ENCODE results near the gene ANKFN1. TPM values are rescaled to one million over a fixed set of nuclear protein-coding genes. Genes with fewer than 3 reads are reported as not detected.

Gene ANKFN1
- total and polyA plus RNA-seq, 2 donors, result 0.57 to 0.71 TPM

- no peak for DNase-seq (ENCODE audit: low read depth in 6 of 9, low spot score in 9 of 9)
- no peaks in the 10 kb centered on the region for H3K36me3 ChIP-seq (ENCODE audit: control insufficient read depth in 2 of 2, insufficient read depth in 2 of 2, low read length in 1 of 2)
- H3K4me3 ChIP-seq (ENCODE audit: low read length in 2 of 2), result no peak overlapping the region
- 80% methylated on average over 7 of the region's 7 CpGs for WGBS
- H3K27me3 ChIP-seq (ENCODE audit: control insufficient read depth in 2 of 2, insufficient read depth in 1 of 2, low read length in 1 of 2), result no peaks in the 10 kb centered on the region
- no peak overlapping the region for H3K27ac ChIP-seq (ENCODE audit: low read depth in 1 of 2, low read length in 1 of 2)
- H3K9me3 ChIP-seq (ENCODE audit: control insufficient read depth in 2 of 2, insufficient read depth in 1 of 2, low read length in 1 of 2), result no peaks in the 10 kb centered on the region
- peaks cover 0 to 8% of the 10 kb centered on the region in 2 donors for H3K4me1 ChIP-seq (ENCODE audit: control insufficient read depth in 2 of 2, insufficient read depth in 2 of 2, low read length in 2 of 2)
Measured at GRCh38 chr17:56320443-56320842, 167.2 kb downstream of the ANKFN1 start.

DNA sequence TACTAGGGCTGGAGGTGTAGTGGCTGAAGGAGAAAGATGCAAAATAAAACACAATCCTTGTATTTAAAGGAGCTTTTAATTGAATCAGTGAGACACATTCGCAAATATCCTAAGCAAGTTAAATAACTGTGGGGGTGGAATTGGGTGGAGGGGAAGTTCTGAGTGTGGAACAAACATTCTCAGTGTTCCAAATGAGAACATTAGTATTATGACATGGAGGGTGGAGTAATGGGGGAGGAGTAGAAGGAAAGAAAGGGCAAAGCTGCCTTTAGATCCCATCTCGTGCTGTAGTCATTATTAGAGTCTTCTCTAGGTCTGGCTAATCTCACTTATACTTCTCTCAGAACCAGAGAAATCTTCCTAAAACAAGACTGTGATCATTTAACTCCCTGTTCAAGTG is 169.7 kb downstream of the ANKFN1 start:
- Histone ChIP-seq H3K4me3 (ENCODE audit: low read length in 2 of 2) (no peak overlapping the region), H3K4me1 (ENCODE audit: control insufficient read depth in 2 of 2, insufficient read depth in 2 of 2, low read length in 2 of 2) (peaks cover 0 to 3% of the 10 kb centered on the region in 2 donors), H3K36me3 (ENCODE audit: control insufficient read depth in 2 of 2, insufficient read depth in 2 of 2, low read length in 1 of 2) (no peaks in the 10 kb centered on the region), H3K27me3 (ENCODE audit: control insufficient read depth in 2 of 2, insufficient read depth in 1 of 2, low read length in 1 of 2) (no peaks in the 10 kb centered on the region), H3K9me3 (ENCODE audit: control insufficient read depth in 2 of 2, insufficient read depth in 1 of 2, low read length in 1 of 2) (no peaks in the 10 kb centered on the region), H3K27ac (ENCODE audit: low read depth in 1 of 2, low read length in 1 of 2) (no peak overlapping the region)
- no peak for DNase-seq (ENCODE audit: low read depth in 6 of 9, low spot score in 9 of 9)
- 93% methylated on average over 2 of the region's 2 CpGs for WGBS

DNA sequence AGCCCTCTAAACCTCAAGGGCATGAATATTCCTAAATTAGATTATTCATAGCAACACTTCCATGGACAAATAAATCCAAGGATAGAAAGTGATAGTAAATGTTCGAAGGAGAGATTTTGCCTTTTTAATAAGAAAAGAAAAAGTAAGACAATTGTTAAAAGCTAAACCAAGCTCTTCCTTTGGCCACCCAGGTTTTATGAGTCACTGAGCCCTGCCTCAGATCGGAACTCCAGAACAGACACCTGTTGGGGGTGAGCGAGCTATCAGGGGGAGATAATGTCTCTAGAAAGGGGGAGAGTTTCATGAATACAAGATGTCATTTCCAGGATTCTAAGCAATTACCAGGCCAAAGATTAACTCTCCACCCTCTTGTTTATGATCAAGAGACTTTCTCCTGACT is 171.4 kb downstream of the ANKFN1 start:
- H3K27ac ChIP-seq (ENCODE audit: low read depth in 1 of 2, low read length in 1 of 2), result no peak overlapping the region
- H3K36me3 ChIP-seq (ENCODE audit: control insufficient read depth in 2 of 2, insufficient read depth in 2 of 2, low read length in 1 of 2), result no peaks in the 10 kb centered on the region
- H3K27me3 ChIP-seq (ENCODE audit: control insufficient read depth in 2 of 2, insufficient read depth in 1 of 2, low read length in 1 of 2), result no peaks in the 10 kb centered on the region
- WGBS, result 92% methylated on average over 3 of the region's 3 CpGs
- H3K4me1 ChIP-seq (ENCODE audit: control insufficient read depth in 2 of 2, insufficient read depth in 2 of 2, low read length in 2 of 2), result no peaks in the 10 kb centered on the region
- DNase-seq (ENCODE audit: low read depth in 6 of 9, low spot score in 9 of 9), result no peak
- no peak overlapping the region for H3K4me3 ChIP-seq (ENCODE audit: low read length in 2 of 2)
- no peaks in the 10 kb centered on the region for H3K9me3 ChIP-seq (ENCODE audit: control insufficient read depth in 2 of 2, insufficient read depth in 1 of 2, low read length in 1 of 2)

- Histone ChIP-seq H3K27ac (ENCODE audit: low read depth in 1 of 2, low read length in 1 of 2) (no peak overlapping the region), H3K9me3 (ENCODE audit: control insufficient read depth in 2 of 2, insufficient read depth in 1 of 2, low read length in 1 of 2) (no peaks in the 10 kb centered on the region), H3K4me1 (ENCODE audit: control insufficient read depth in 2 of 2, insufficient read depth in 2 of 2, low read length in 2 of 2) (no peaks in the 10 kb centered on the region), H3K27me3 (ENCODE audit: control insufficient read depth in 2 of 2, insufficient read depth in 1 of 2, low read length in 1 of 2) (no peaks in the 10 kb centered on the region), H3K4me3 (ENCODE audit: low read length in 2 of 2) (no peak overlapping the region), H3K36me3 (ENCODE audit: control insufficient read depth in 2 of 2, insufficient read depth in 2 of 2, low read length in 1 of 2) (no peaks in the 10 kb centered on the region)
- DNase-seq (ENCODE audit: low read depth in 6 of 9, low spot score in 9 of 9), result no peak
- WGBS, result 93% methylated on average over 13 of the region's 13 CpGs
Measured at GRCh38 chr17:56325313-56326000, 172.2 kb downstream of the ANKFN1 start.

- Histone ChIP-seq H3K36me3 (ENCODE audit: control insufficient read depth in 2 of 2, insufficient read depth in 2 of 2, low read length in 1 of 2) (no peaks in the 10 kb centered on the region), H3K4me1 (ENCODE audit: control insufficient read depth in 2 of 2, insufficient read depth in 2 of 2, low read length in 2 of 2) (no peaks in the 10 kb centered on the region), H3K27ac (ENCODE audit: low read depth in 1 of 2, low read length in 1 of 2) (no peak overlapping the region), H3K9me3 (ENCODE audit: control insufficient read depth in 2 of 2, insufficient read depth in 1 of 2, low read length in 1 of 2) (no peaks in the 10 kb centered on the region), H3K27me3 (ENCODE audit: control insufficient read depth in 2 of 2, insufficient read depth in 1 of 2, low read length in 1 of 2) (no peaks in the 10 kb centered on the region), H3K4me3 (ENCODE audit: low read length in 2 of 2) (no peak overlapping the region)
- no peak for DNase-seq (ENCODE audit: low read depth in 6 of 9, low spot score in 9 of 9)
- WGBS, result 89% methylated on average over 5 of the region's 5 CpGs
Measured at GRCh38 chr17:56326001-56326359, 172.7 kb downstream of the ANKFN1 start.

DNA sequence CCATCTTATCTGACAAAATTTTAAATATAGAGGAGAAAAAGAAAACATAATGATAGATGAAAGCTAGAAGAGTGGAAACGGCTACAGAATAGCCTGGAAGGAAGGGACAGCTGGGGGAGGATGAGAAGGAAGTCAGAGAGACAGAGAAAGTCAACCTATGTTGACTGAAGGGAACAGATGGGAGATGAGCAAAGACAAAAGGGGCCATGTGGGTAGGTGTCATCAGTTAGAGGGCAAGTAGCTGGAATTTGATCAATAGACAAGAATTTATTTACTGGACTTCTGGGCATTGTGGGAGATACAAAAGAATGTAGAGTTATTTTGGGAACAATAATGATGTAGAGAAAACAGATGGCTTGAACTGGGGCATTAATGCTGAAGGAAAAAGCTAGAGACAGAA is 194.4 kb downstream of the ANKFN1 start:
- no peak overlapping the region for H3K4me3 ChIP-seq (ENCODE audit: low read length in 2 of 2)
- H3K36me3 ChIP-seq (ENCODE audit: control insufficient read depth in 2 of 2, insufficient read depth in 2 of 2, low read length in 1 of 2), result no peaks in the 10 kb centered on the region
- no peaks in the 10 kb centered on the region for H3K27me3 ChIP-seq (ENCODE audit: control insufficient read depth in 2 of 2, insufficient read depth in 1 of 2, low read length in 1 of 2)
- H3K9me3 ChIP-seq (ENCODE audit: control insufficient read depth in 2 of 2, insufficient read depth in 1 of 2, low read length in 1 of 2), result no peaks in the 10 kb centered on the region
- 92% methylated on average over 1 of the region's 1 CpG for WGBS
- no peak overlapping the region for H3K27ac ChIP-seq (ENCODE audit: low read depth in 1 of 2, low read length in 1 of 2)
- no peak for DNase-seq (ENCODE audit: low read depth in 6 of 9, low spot score in 9 of 9)
- H3K4me1 ChIP-seq (ENCODE audit: control insufficient read depth in 2 of 2, insufficient read depth in 2 of 2, low read length in 2 of 2), result no peaks in the 10 kb centered on the region

- H3K36me3 ChIP-seq (ENCODE audit: control insufficient read depth in 2 of 2, insufficient read depth in 2 of 2, low read length in 1 of 2), result no peaks in the 10 kb centered on the region
- no peak overlapping the region for H3K4me3 ChIP-seq (ENCODE audit: low read length in 2 of 2)
- no peaks in the 10 kb centered on the region for H3K4me1 ChIP-seq (ENCODE audit: control insufficient read depth in 2 of 2, insufficient read depth in 2 of 2, low read length in 2 of 2)
- DNase-seq (ENCODE audit: low read depth in 6 of 9, low spot score in 9 of 9), result no peak
- no peak overlapping the region for H3K27ac ChIP-seq (ENCODE audit: low read depth in 1 of 2, low read length in 1 of 2)
- no peaks in the 10 kb centered on the region for H3K9me3 ChIP-seq (ENCODE audit: control insufficient read depth in 2 of 2, insufficient read depth in 1 of 2, low read length in 1 of 2)
- no peaks in the 10 kb centered on the region for H3K27me3 ChIP-seq (ENCODE audit: control insufficient read depth in 2 of 2, insufficient read depth in 1 of 2, low read length in 1 of 2)
- WGBS, result 86% methylated on average over 8 of the region's 8 CpGs
Measured at GRCh38 chr17:56350592-56350991, 197.3 kb downstream of the ANKFN1 start.

GRCh38 chr17:56351675-56352074 is 198.4 kb downstream of the ANKFN1 start:
- Histone ChIP-seq H3K4me3 (ENCODE audit: low read length in 2 of 2) (no peak overlapping the region), H3K9me3 (ENCODE audit: control insufficient read depth in 2 of 2, insufficient read depth in 1 of 2, low read length in 1 of 2) (no peaks in the 10 kb centered on the region), H3K27me3 (ENCODE audit: control insufficient read depth in 2 of 2, insufficient read depth in 1 of 2, low read length in 1 of 2) (no peaks in the 10 kb centered on the region), H3K4me1 (ENCODE audit: control insufficient read depth in 2 of 2, insufficient read depth in 2 of 2, low read length in 2 of 2) (no peaks in the 10 kb centered on the region), H3K36me3 (ENCODE audit: control insufficient read depth in 2 of 2, insufficient read depth in 2 of 2, low read length in 1 of 2) (no peaks in the 10 kb centered on the region), H3K27ac (ENCODE audit: low read depth in 1 of 2, low read length in 1 of 2) (no peak overlapping the region)
- DNase-seq (ENCODE audit: low read depth in 6 of 9, low spot score in 9 of 9), result no peak
- WGBS, result 98% methylated on average over 5 of the region's 5 CpGs

GRCh38 chr17:56358651-56359050 is 205.4 kb downstream of the ANKFN1 start:
- H3K9me3 ChIP-seq (ENCODE audit: control insufficient read depth in 2 of 2, insufficient read depth in 1 of 2, low read length in 1 of 2), result no peaks in the 10 kb centered on the region
- no peak overlapping the region for H3K27ac ChIP-seq (ENCODE audit: low read depth in 1 of 2, low read length in 1 of 2)
- DNase-seq (ENCODE audit: low read depth in 6 of 9, low spot score in 9 of 9), result no peak
- WGBS, result 95% methylated on average over 3 of the region's 3 CpGs
- H3K4me3 ChIP-seq (ENCODE audit: low read length in 2 of 2), result no peak overlapping the region
- no peaks in the 10 kb centered on the region for H3K27me3 ChIP-seq (ENCODE audit: control insufficient read depth in 2 of 2, insufficient read depth in 1 of 2, low read length in 1 of 2)
- H3K36me3 ChIP-seq (ENCODE audit: control insufficient read depth in 2 of 2, insufficient read depth in 2 of 2, low read length in 1 of 2), result no peaks in the 10 kb centered on the region
- H3K4me1 ChIP-seq (ENCODE audit: control insufficient read depth in 2 of 2, insufficient read depth in 2 of 2, low read length in 2 of 2), result no peaks in the 10 kb centered on the region
